PC-3 (cell line): ENCODE results near the gene CDK19. TPM values are rescaled to one million over a fixed set of nuclear protein-coding genes. Genes with fewer than 3 reads are reported as not detected.

Source experiments
- ATAC-seq: fragments of 200-7000 bp; cut with Tn5 transposase; 2 replicates; pipeline ENCODE4 v1.9.1; 2020; ENCODE audit warnings: mild to moderate bottlenecking, moderate library complexity
- BruUV-seq: library from RNA; stranded (reverse); fragments of 400-500 nt; replicated peaks from 2 replicates; lab custom pipeline; 2021; lab: Mats Ljungman, UMichigan
- CTCF ChIA-PET: fragments of 300-600 bp; sonication (Branson Sonifier 250); formaldehyde crosslinking; loops from one replicate; lab custom pipeline; 2022; ENCODE audit warnings: antibody characterized with exemption; lab: Charles Lee
- POLR2A ChIA-PET: fragments of 300-600 bp; sonication (Branson Sonifier 250); formaldehyde crosslinking; loops from one replicate; lab custom pipeline; 2022; ENCODE audit warnings: antibody characterized with exemption; ENCODE audit not compliant: unreplicated experiment; lab: Charles Lee
- DNase-seq: peaks from one replicate; pipeline ENCODE4 v3.0.0-alpha.2; 2015
- H2AFZ ChIP-seq: fragments of 300-600 bp; sonication (generic); 2 replicates; pipeline ENCODE4 v1.6.0; 2016; ENCODE audit warnings: antibody characterized with exemption, low read length
- H3F3A ChIP-seq: fragments of 300-600 bp; sonication (generic); one replicate; pipeline ENCODE4 v1.6.0; 2017; ENCODE audit warnings: antibody characterized with exemption, low read length, control low read depth, mild to moderate bottlenecking; ENCODE audit not compliant: unreplicated experiment
- H3K27ac ChIP-seq: fragments of 300-600 bp; sonication (generic); 2 replicates; pipeline ENCODE4 v1.5.1; 2016; ENCODE audit warnings: mild to moderate bottlenecking, low read length
- H3K27me3 ChIP-seq: fragments of 300-600 bp; sonication (generic); 2 replicates; pipeline ENCODE4 v1.6.1; 2016; ENCODE audit warnings: low read length, mixed read lengths
- H3K36me3 ChIP-seq: fragments of 300-600 bp; sonication (generic); 2 replicates; pipeline ENCODE4 v1.6.1; 2016; ENCODE audit warnings: low read depth, mixed run types, low read length, mixed read lengths
- H3K4me1 ChIP-seq: fragments of 300-600 bp; sonication (generic); 2 replicates; pipeline ENCODE4 v1.5.1; 2016; ENCODE audit warnings: low read length; ENCODE audit not compliant: insufficient read depth
- H3K4me2 ChIP-seq: fragments of 300-600 bp; sonication (generic); 2 replicates; pipeline ENCODE4 v1.6.0; 2016; ENCODE audit warnings: low read length
- H3K4me3 ChIP-seq: fragments of 300-600 bp; sonication (generic); 2 replicates; pipeline ENCODE4 v1.5.1; 2016; ENCODE audit warnings: mild to moderate bottlenecking, low read length, mixed read lengths
- H3K79me2 ChIP-seq: fragments of 300-600 bp; sonication (generic); 2 replicates; pipeline ENCODE4 v1.6.1; 2017; ENCODE audit warnings: low read length, mixed read lengths
- H3K9ac ChIP-seq: fragments of 300-600 bp; sonication (generic); 2 replicates; pipeline ENCODE4 v1.6.0; 2016; ENCODE audit warnings: mild to moderate bottlenecking, low read length
- H3K9me2 ChIP-seq: fragments of 300-600 bp; sonication (generic); replicated peaks from 2 replicates; pipeline ENCODE4 v1.6.1; 2016; ENCODE audit warnings: mixed run types, low read length, mixed read lengths
- H3K9me3 ChIP-seq: fragments of 300-600 bp; sonication (generic); 2 replicates; pipeline ENCODE4 v1.6.1; 2016; ENCODE audit warnings: low read length, mixed read lengths
- H4K20me1 ChIP-seq: fragments of 300-600 bp; sonication (generic); 2 replicates; pipeline ENCODE4 v1.6.1; 2016; ENCODE audit warnings: low read length, mixed read lengths
- CTCF ChIP-seq: fragments of 300-600 bp; sonication (generic); conservative IDR thresholded peaks from 2 replicates; pipeline ENCODE4 v1.5.1; 2017; ENCODE audit warnings: antibody characterized with exemption, low read depth, mild to moderate bottlenecking, low read length
- EZH2 ChIP-seq: fragments of 300-600 bp; sonication (generic); IDR thresholded peaks from one replicate; pipeline ENCODE4 v1.6.1; 2017; ENCODE audit warnings: antibody characterized with exemption, mild to moderate bottlenecking, low read length; ENCODE audit not compliant: unreplicated experiment
- EZH2phosphoT487 ChIP-seq: fragments of 300-600 bp; sonication (generic); IDR thresholded peaks from 2 replicates; pipeline ENCODE4 v1.6.1; 2018; ENCODE audit warnings: mild to moderate bottlenecking, antibody characterized with exemption, low read length, borderline replicate concordance
- intact Hi-C: fragments of 100-400 bp; cut with micrococcal nuclease; formaldehyde crosslinking; loops from 2 replicates; pipeline ENCODE4 v1.9.0; 2023
- total RNA-seq: library from RNA; depleted of rRNA; stranded (reverse); fragments of >200 nt; gene quantifications from 2 replicates; pipeline ENCODE4 v1.2.3, GENCODE V29; 2014

The CDK19 gene
- total RNA-seq, 1 experiment from 2014 or later: 4.2 TPM

- no peaks in the 10 kb centered on the region for H3K9me2 ChIP-seq
- BruUV-seq: no TSS peak
- H3K27me3 ChIP-seq: no peaks in the 10 kb centered on the region
- no peaks in the 10 kb centered on the region for H3K79me2 ChIP-seq
- TF ChIP-seq EZH2: no peak
- no peak for TF ChIP-seq CTCF
- TF ChIP-seq EZH2phosphoT487: no peak
- ATAC-seq: no peak
- H3K4me3 ChIP-seq: no peak overlapping the region
- peaks cover 17% of the 10 kb centered on the region for H3K4me1 ChIP-seq
- no peak overlapping the region for H2AFZ ChIP-seq
- intact Hi-C loops: no loop called here
- H3K4me2 ChIP-seq: no peak overlapping the region
- POLR2A ChIA-PET: interaction anchor here (0.6 kb wide), 1 partner anchor 186 kb away, joined by 4 read pairs; no protein-coding TSS in a partner anchor
- no peak overlapping the region for H3K27ac ChIP-seq
- no peaks in the 10 kb centered on the region for H3K9me3 ChIP-seq
- CTCF ChIA-PET: no interaction called here
- no peaks in the 10 kb centered on the region for H3F3A ChIP-seq
- DNase-seq: no peak
- H3K36me3 ChIP-seq: no peaks in the 10 kb centered on the region
- no peaks in the 10 kb centered on the region for H4K20me1 ChIP-seq
- no peak overlapping the region for H3K9ac ChIP-seq
Measured at GRCh38 chr6:110690106-110690654, 125.1 kb downstream of the CDK19 start.

- DNase-seq (peak; percentile 63), ATAC-seq (peak; percentile 46; the same call in 1 of the 2 replicates)
- Histone ChIP-seq H3K4me1 (peaks cover 17% of the 10 kb centered on the region), H3K79me2 (no peaks in the 10 kb centered on the region), H4K20me1 (no peaks in the 10 kb centered on the region), H3K9me3 (no peaks in the 10 kb centered on the region), H2AFZ (peak overlapping the region; percentile 42; the same call in 1 of the 2 replicates), H3K27ac (peak overlapping the region; percentile 64), H3K27me3 (no peaks in the 10 kb centered on the region), H3K36me3 (no peaks in the 10 kb centered on the region), H3K9ac (peak overlapping the region; percentile 14; the same call in 1 of the 2 replicates), H3K4me3 (no peak overlapping the region), H3F3A (no peaks in the 10 kb centered on the region), H3K4me2 (peak overlapping the region; percentile 60), H3K9me2 (no peaks in the 10 kb centered on the region)
- no TSS peak for BruUV-seq
- no peak for TF ChIP-seq EZH2phosphoT487
- TF ChIP-seq EZH2: no peak
- no peak for TF ChIP-seq CTCF
- ChIA-PET POLR2A (interaction anchor here (0.6 kb wide), 1 partner anchor 149 kb away, joined by 4 read pairs; no protein-coding TSS in a partner anchor), CTCF (no interaction called here)
- intact Hi-C loops: no loop called here
Measured at GRCh38 chr6:110689275-110689935, 125.9 kb downstream of the CDK19 start.
